Measurements from ENCODE around the gene SETBP1.
"Not testable (repeated sequence)": the region's sequence is repeated elsewhere in the genome, so short reads cannot be mapped to it uniquely, and the experiment has no call there.

The SETBP1 gene

GRCh38 chr18:44715842-44716241 lies 35.2 kb downstream of the SETBP1 start:
- H3K27ac ChIP-seq = peak overlapping the region; percentile 31; the same call in 1 of the 2 replicates
- TF ChIP-seq CTCF (conservative IDR thresholded peaks at IDR 0.05) = no peak

- no peak for TF ChIP-seq CTCF (conservative IDR thresholded peaks at IDR 0.05)
- no peak overlapping the region for H3K27ac ChIP-seq
Observed at GRCh38 chr18:44716697-44717163, 36.0 kb downstream of the SETBP1 start.

DNA sequence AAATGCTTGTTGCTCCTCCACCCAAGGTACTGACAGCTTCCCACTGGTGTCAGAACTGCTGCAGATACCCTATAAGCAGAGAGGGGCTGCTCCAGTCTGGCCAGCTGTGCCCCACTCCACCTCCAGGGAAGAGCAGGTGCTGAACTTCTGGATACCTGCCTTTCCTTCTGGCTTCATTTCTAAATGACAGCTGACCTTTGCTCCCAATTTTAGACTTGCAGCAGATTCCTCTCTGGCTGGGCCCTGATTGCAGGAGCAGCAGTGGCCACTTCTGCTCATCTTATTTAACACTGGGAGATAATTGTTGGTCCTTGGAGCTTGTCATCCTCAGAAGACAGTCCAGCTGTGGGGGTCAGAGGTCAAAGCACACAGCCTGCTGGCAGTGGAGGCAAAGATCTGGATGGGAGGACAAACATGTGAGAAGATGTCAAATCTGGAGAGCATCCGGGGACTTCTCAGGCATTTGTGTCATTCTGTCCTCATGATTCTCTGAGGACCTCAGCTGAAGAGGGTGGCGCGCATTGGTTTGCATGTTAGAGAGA lies 38.9 kb downstream of the SETBP1 start:
- no peak overlapping the region for H3K27ac ChIP-seq
- no peak for TF ChIP-seq CTCF (conservative IDR thresholded peaks at IDR 0.05)

DNA sequence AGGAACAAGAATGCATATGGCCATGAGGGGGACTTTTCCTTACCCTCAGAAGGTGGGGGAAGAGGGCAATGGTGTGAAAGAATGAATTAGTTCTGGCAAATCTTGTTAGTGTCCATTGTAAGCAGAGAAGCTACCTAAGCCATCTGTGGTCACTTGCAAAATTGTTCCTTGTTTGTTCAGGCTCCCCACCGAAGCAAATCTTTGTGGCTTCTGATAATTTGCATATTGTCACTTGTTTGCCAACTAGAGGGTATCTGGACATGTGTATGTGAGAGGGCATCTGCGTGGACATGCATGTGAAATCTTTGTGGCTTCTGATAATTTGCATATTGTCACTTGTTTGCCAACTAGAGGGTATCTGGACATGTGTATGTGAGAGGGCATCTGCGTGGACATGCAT lies 41.1 kb downstream of the SETBP1 start:
- H3K27ac ChIP-seq = not testable (repeated sequence)

DNA sequence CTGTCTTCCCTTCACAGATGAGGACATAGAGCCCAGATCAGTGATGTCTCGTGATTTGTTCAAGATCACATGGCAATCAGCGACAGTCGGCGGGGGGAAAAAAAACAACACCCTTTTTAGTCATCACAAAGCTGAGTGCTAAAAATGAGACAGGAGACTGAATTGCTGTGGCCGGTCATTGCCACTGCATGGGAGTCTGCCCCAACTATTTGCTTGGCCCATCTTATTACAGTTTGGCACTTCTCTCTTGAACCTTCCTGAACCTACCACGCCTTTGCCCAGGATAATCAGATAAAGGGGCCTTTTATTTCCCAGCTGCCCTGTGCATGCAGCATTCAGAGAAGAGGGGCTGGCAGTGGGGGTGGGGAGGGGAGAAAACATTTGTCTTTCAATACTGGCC lies 42.7 kb downstream of the SETBP1 start:
- no peak for TF ChIP-seq CTCF (conservative IDR thresholded peaks at IDR 0.05)
- H3K27ac ChIP-seq = no peak overlapping the region

- H3K27ac ChIP-seq = no peak overlapping the region
Observed at GRCh38 chr18:44724105-44724778, 43.6 kb downstream of the SETBP1 start.

GRCh38 chr18:44725300-44726058 lies 44.8 kb downstream of the SETBP1 start:
- H3K27ac ChIP-seq = no peak overlapping the region
- no peak for TF ChIP-seq CTCF (conservative IDR thresholded peaks at IDR 0.05)

More at GRCh38 chr18:44724105-44724778, 43.6 kb downstream of the SETBP1 start:
- TF ChIP-seq CTCF (conservative IDR thresholded peaks at IDR 0.05) = no peak

GRCh38 chr18:44726059-44726421 lies 45.4 kb downstream of the SETBP1 start:
- no peak overlapping the region for H3K27ac ChIP-seq
- TF ChIP-seq CTCF (conservative IDR thresholded peaks at IDR 0.05) = no peak
